ENCODE results near the gene STARD9.

The STARD9 gene

GRCh38 chr15:42733027-42733426 is 157.6 kb downstream of the STARD9 start:
- Histone ChIP-seq H3K36me3 (peaks cover 76% of the 10 kb centered on the region), H3K9me3 (no peaks in the 10 kb centered on the region), H3K4me1 (peaks cover 30% of the 10 kb centered on the region), H4K20me1 (peaks cover 68% of the 10 kb centered on the region), H3K4me2 (no peak overlapping the region), H3K27ac (no peak overlapping the region), H3K27me3 (no peaks in the 10 kb centered on the region), H3K4me3 (no peak overlapping the region), H3K9ac (no peak overlapping the region)
- TF ChIP-seq Cebpa-rat (IDR thresholded peaks at IDR 0.05) = no peak

- H4K20me1 ChIP-seq = peaks cover 63% of the 10 kb centered on the region
- H3K4me3 ChIP-seq = no peak overlapping the region
- TF ChIP-seq Cebpa-rat (IDR thresholded peaks at IDR 0.05) = no peak
- no peaks in the 10 kb centered on the region for H3K9me3 ChIP-seq
- peak overlapping the region; percentile 4; the same call in 1 of the 2 replicates for H3K4me2 ChIP-seq
- peaks cover 42% of the 10 kb centered on the region for H3K4me1 ChIP-seq
- H3K36me3 ChIP-seq = peaks cover 65% of the 10 kb centered on the region
- no peak overlapping the region for H3K27ac ChIP-seq
- H3K9ac ChIP-seq = peak overlapping the region; percentile 2; the same call in 1 of the 2 replicates
- H3K27me3 ChIP-seq = no peaks in the 10 kb centered on the region
Observed at GRCh38 chr15:42734076-42734672, 158.8 kb downstream of the STARD9 start.

DNA sequence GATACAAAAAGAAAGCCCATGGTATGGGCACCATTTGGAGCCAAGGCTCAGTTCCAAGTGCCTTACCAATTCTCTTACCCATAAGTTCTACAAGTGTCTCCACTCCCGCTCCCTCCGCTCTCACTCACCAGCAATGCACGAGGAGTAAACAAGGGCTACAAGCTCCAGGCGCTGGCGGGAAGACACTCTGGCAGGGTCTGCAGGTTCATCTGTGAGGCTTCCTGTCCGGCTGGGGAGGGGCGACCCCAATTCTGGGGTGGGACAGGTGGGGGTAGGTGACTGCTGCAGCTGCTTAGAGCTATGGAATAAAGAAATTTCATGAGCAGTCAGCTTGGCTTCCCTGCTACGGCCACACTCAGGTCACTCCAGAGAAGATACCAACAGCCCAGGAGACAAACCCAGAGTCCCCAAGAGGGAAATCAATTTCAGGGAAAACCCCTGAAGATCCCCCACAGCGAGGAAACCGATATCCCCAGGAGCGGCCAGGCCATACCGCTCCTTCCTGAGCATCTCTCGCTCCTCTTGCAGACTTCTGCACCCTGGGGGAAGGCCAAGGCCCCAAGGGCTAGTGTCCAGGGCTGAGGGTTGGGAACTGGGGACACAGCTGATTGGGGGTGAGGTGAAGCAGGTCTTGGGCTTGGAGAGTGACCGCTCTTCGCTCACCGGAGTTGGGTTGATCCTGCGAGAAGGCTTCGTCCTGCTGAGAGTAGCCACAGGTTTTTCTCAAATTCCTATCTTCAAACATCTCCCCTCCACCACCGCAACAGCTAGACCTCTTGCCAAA is 160.2 kb downstream of the STARD9 start:
- H3K9me3 ChIP-seq = no peaks in the 10 kb centered on the region
- peaks cover 47% of the 10 kb centered on the region for H3K4me1 ChIP-seq
- no peak for TF ChIP-seq Cebpa-rat (IDR thresholded peaks at IDR 0.05)
- H3K4me2 ChIP-seq = peak overlapping the region; percentile 97
- H3K27me3 ChIP-seq = no peaks in the 10 kb centered on the region
- peak overlapping the region; percentile 94 for H3K4me3 ChIP-seq
- H3K9ac ChIP-seq = peak overlapping the region; percentile 94
- peaks cover 52% of the 10 kb centered on the region for H3K36me3 ChIP-seq
- peak overlapping the region; percentile 91; the same call in 1 of the 2 replicates for H3K27ac ChIP-seq
- H4K20me1 ChIP-seq = peaks cover 52% of the 10 kb centered on the region

GRCh38 chr15:42736178-42736792 is 160.9 kb downstream of the STARD9 start:
- no peaks in the 10 kb centered on the region for H3K27me3 ChIP-seq
- H3K27ac ChIP-seq = peak overlapping the region; percentile 91
- peak overlapping the region; percentile 94 for H3K9ac ChIP-seq
- no peak for TF ChIP-seq Cebpa-rat (IDR thresholded peaks at IDR 0.05)
- H3K36me3 ChIP-seq = peaks cover 45% of the 10 kb centered on the region
- peak overlapping the region; percentile 97 for H3K4me2 ChIP-seq
- H3K4me1 ChIP-seq = peaks cover 47% of the 10 kb centered on the region
- peak overlapping the region; percentile 94 for H3K4me3 ChIP-seq
- H4K20me1 ChIP-seq = peaks cover 45% of the 10 kb centered on the region
- no peaks in the 10 kb centered on the region for H3K9me3 ChIP-seq

DNA sequence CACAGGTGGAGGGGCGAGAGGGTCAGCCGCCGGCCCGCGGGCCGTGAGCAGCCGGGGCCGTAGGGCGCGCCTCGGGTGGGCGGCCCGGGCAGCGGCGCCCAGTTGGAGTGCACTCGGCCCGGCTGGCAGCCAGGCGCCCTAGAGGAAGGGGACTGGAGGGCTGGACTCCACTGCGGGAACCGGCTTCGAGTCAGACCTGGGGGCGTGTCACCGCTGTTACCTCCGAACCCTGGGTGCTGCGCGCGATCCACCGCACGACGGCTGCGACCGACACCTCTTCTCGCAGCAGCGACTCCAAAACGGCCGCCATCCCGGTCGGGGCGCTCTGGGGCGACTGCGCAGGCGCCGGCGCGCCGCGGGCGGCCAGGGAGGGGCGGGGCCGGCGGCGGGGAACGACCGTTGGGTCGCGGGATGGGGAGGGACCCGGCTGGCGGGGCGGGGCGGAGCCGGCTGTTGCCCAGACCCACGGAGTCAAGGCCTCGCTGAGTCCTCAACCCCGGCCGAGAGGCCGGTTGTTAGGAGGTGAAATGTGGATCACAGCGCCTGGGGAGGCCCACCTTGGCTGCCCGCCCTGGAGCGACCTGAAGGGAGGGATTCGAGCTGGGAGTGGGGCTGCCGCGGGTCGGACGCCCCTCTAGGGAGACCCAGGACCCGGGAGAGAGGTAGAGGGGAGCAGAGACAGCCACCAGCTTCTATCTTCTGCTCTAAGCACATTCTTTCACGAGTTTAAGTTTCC is 161.6 kb downstream of the STARD9 start, which contains the start of gene CDAN1:
TSS of gene CDAN1 (minus strand) at position 336 of the 736 bp plus-strand sequence. CDS start at position 310, 26 bp downstream.
- Histone ChIP-seq H3K36me3 (peaks cover 38% of the 10 kb centered on the region), H3K9ac (peak within 1 kb of the TSS; percentile 94), H3K27ac (peak within 1 kb of the TSS; percentile 91), H4K20me1 (peaks cover 40% of the 10 kb centered on the region), H3K9me3 (no peaks in the 10 kb centered on the region), H3K27me3 (no peaks in the 10 kb centered on the region), H3K4me1 (peaks cover 47% of the 10 kb centered on the region), H3K4me3 (peak within 1 kb of the TSS; percentile 94), H3K4me2 (peak within 1 kb of the TSS; percentile 97)
- TF ChIP-seq Cebpa-rat (IDR thresholded peaks at IDR 0.05) = no peak

DNA sequence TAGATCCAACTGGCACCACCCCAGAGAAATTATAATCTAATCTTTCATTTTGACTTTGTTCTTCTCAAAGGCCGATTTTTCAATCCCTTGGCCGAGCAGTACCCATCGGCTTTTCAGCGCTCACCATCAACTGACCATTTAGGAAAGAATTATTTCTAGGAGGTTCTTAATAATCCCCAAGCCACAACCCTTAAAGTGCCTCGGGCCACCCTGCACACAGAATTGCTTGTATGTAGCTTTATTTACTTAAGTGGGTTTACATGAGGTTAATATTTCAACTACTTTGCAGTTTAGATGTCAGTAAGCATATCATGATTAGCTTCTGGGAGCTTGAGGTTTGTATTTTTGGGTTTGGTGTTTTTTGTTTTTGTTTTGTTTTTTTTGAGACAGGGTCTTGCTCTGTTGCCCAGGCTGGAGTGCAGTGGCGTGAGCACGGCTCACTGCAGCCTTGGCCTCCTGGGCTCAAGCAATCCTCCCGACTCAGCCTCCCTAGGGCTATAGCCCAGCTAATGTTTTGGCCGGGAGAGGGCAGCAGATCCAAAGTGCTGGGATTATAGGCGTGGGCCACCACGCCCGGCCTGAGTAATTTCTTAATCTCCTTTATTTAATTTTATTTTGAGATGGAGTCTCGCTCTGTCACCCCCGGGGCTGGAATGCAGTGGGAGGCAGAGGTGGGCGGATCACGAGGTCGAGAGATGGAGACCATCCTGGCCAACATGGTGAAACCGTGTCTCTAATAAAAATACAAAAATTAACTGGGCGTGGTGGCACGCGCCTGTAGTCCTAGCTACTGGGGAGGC is 162.3 kb downstream of the STARD9 start:
- H4K20me1 ChIP-seq = peaks cover 32% of the 10 kb centered on the region
- H3K4me1 ChIP-seq = peaks cover 47% of the 10 kb centered on the region
- no peak for TF ChIP-seq Cebpa-rat (IDR thresholded peaks at IDR 0.05)
- peak overlapping the region; percentile 94 for H3K4me3 ChIP-seq
- H3K27me3 ChIP-seq = no peaks in the 10 kb centered on the region
- peak overlapping the region; percentile 94 for H3K9ac ChIP-seq
- no peaks in the 10 kb centered on the region for H3K9me3 ChIP-seq
- peaks cover 30% of the 10 kb centered on the region for H3K36me3 ChIP-seq
- H3K4me2 ChIP-seq = peak overlapping the region; percentile 97
- peak overlapping the region; percentile 91 for H3K27ac ChIP-seq

DNA sequence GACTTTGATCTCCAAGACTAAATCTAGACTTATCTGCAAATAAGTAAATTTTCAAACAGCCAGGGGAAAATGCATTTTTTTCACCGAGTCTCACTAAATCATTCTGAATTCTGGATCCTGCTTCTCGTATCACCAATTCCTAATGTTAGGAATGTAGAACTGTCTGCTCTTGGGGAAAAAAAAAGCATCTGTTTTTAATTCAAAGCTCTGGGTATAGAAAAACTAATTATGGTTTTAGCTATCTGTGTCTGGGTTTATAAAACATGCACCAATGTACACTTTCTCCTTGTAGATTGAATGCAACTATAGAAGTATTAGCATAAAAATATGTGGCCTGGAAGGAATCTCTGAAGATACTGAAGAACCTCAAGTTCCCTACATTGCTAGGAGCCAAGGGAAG is 166.3 kb downstream of the STARD9 start:
- Histone ChIP-seq H3K36me3 (peaks cover 21% of the 10 kb centered on the region), H3K9ac (no peak overlapping the region), H3K9me3 (no peaks in the 10 kb centered on the region), H3K4me1 (peaks cover 26% of the 10 kb centered on the region), H3K27ac (no peak overlapping the region), H4K20me1 (no peaks in the 10 kb centered on the region), H3K27me3 (no peaks in the 10 kb centered on the region), H3K4me2 (no peak overlapping the region), H3K4me3 (no peak overlapping the region)
- TF ChIP-seq Cebpa-rat (IDR thresholded peaks at IDR 0.05) = no peak

GRCh38 chr15:42742149-42742548 is 166.7 kb downstream of the STARD9 start:
- H4K20me1 ChIP-seq = no peaks in the 10 kb centered on the region
- H3K27me3 ChIP-seq = no peaks in the 10 kb centered on the region
- H3K4me1 ChIP-seq = peaks cover 26% of the 10 kb centered on the region
- no peak overlapping the region for H3K27ac ChIP-seq
- no peak overlapping the region for H3K4me3 ChIP-seq
- H3K36me3 ChIP-seq = peaks cover 25% of the 10 kb centered on the region
- TF ChIP-seq Cebpa-rat (IDR thresholded peaks at IDR 0.05) = no peak
- no peak overlapping the region for H3K9ac ChIP-seq
- no peak overlapping the region for H3K4me2 ChIP-seq
- no peaks in the 10 kb centered on the region for H3K9me3 ChIP-seq

GRCh38 chr15:42744195-42744594 is 168.8 kb downstream of the STARD9 start:
- Histone ChIP-seq H3K27ac (no peak overlapping the region), H3K4me3 (no peak overlapping the region), H3K4me2 (no peak overlapping the region), H3K4me1 (peaks cover 5% of the 10 kb centered on the region), H3K27me3 (no peaks in the 10 kb centered on the region), H3K9ac (no peak overlapping the region), H3K9me3 (no peaks in the 10 kb centered on the region), H4K20me1 (no peaks in the 10 kb centered on the region), H3K36me3 (peaks cover 34% of the 10 kb centered on the region)
- TF ChIP-seq Cebpa-rat (IDR thresholded peaks at IDR 0.05) = no peak
